ENCODE measurements around the gene ENPP3. TPM values are rescaled to one million over a fixed set of nuclear protein-coding genes. Genes with fewer than 3 reads are reported as not detected.

ENPP3 gene
- total and polyA plus RNA-seq, 2 of the 13 experiments (the other 11 are each of a cell fraction or from before 2014, with no cell fraction given) = 40.0 to 75.4 TPM

GRCh38 chr6:131692031-131692430, 54.9 kb downstream of the ENPP3 start:
- H3K4me1 ChIP-seq (ENCODE audit: insufficient read depth, low read length) = no peaks in the 10 kb centered on the region
- CTCF ChIA-PET (ENCODE audit: low intra/inter-chr PET ratio, low total read pairs) = no interaction called here
- H3K27ac ChIP-seq (ENCODE audit: extremely low read length, insufficient read depth, low read length) = no peak overlapping the region
- H3K9ac ChIP-seq (ENCODE audit: insufficient read depth, low read depth, low read length) = no peak overlapping the region
- H3K9me3 ChIP-seq (ENCODE audit: low read length) = no peaks in the 10 kb centered on the region
- no peaks in the 10 kb centered on the region for H3K79me2 ChIP-seq (ENCODE audit: insufficient read depth, low read length)
- H4K20me1 ChIP-seq (ENCODE audit: insufficient read depth, low read length) = no peaks in the 10 kb centered on the region
- POLR2A ChIA-PET = no interaction called here
- TF ChIP-seq ZNF136 (CRISPR knock-in tag; IDR thresholded peaks at IDR 0.05; ENCODE audit: low read depth) (no peak), HNRNPK (IDR thresholded peaks at IDR 0.05; ENCODE audit: low read depth, low read length, poor library complexity, severe bottlenecking) (no peak), HDAC1 (CRISPR knock-in tag; IDR thresholded peaks at IDR 0.05) (no peak), ZSCAN29 (CRISPR knock-in tag; conservative IDR thresholded peaks at IDR 0.05) (no peak), HBP1 (CRISPR knock-in tag; IDR thresholded peaks at IDR 0.05; ENCODE audit: low read depth) (no peak), ADNP (CRISPR knock-in tag; IDR thresholded peaks at IDR 0.05) (no peak), ZSCAN20 (CRISPR knock-in tag; IDR thresholded peaks at IDR 0.05; ENCODE audit: borderline replicate concordance) (no peak), ZNF142 (CRISPR knock-in tag; IDR thresholded peaks at IDR 0.05) (no peak), ZNF574 (CRISPR knock-in tag; IDR thresholded peaks at IDR 0.05) (no peak), ZBTB37 (CRISPR knock-in tag; IDR thresholded peaks at IDR 0.05) (no peak), DMAP1 (CRISPR knock-in tag; IDR thresholded peaks at IDR 0.05) (no peak)
- H3K4me2 ChIP-seq (ENCODE audit: low read depth, low read length) = no peak overlapping the region
- FAIRE-seq (no peak), ATAC-seq (no peak), DNase-seq (ENCODE audit: low spot score) (no peak)
- no peak overlapping the region for H3K4me3 ChIP-seq (replicated peaks in 1 of 3; ENCODE audit: insufficient read depth in 1 of 3, low read depth in 2 of 3, low read length in 3 of 3)
- 64% methylated on average over 1 of the region's 1 CpG for WGBS (ENCODE audit: low lambda C conversion rate)
- peaks cover 17 to 60% of the 10 kb centered on the region in 2 experiments for H3K36me3 ChIP-seq (replicated peaks in 1 of 2; ENCODE audit: control insufficient read depth in 1 of 2, insufficient read depth in 2 of 2, low read length in 2 of 2)
- H3K27me3 ChIP-seq (ENCODE audit: control insufficient read depth in 1 of 2, insufficient read depth in 2 of 2, low read length in 2 of 2) = no peaks in the 10 kb centered on the region
- BruUV-seq (replicated peaks) = no TSS peak
- intact Hi-C loops (cut with micrococcal nuclease; ENCODE audit: unreplicated experiment) = loop anchor here (2.0 to 5.0 kb wide), 2 partner anchors 175 to 219 kb away; no protein-coding TSS in a partner anchor
- in situ Hi-C loops (cut with HindIII; ENCODE audit: extremely low pct_ligation_motif_present, low pct_unique_long_range_greater_than_20kb) = loop anchor here (5.0 to 25.0 kb wide), 2 partner anchors 220 to 520 kb away; no protein-coding TSS in a partner anchor
- H2AFZ ChIP-seq (ENCODE audit: low read length) = no peak overlapping the region
